ENCODE results near the gene RPGRIP1L. TPM values are rescaled to one million over a fixed set of nuclear protein-coding genes. Genes with fewer than 3 reads are reported as not detected.

The RPGRIP1L gene
- total RNA-seq, 1 donor from 2014 or later, result 4.4 TPM

DNA sequence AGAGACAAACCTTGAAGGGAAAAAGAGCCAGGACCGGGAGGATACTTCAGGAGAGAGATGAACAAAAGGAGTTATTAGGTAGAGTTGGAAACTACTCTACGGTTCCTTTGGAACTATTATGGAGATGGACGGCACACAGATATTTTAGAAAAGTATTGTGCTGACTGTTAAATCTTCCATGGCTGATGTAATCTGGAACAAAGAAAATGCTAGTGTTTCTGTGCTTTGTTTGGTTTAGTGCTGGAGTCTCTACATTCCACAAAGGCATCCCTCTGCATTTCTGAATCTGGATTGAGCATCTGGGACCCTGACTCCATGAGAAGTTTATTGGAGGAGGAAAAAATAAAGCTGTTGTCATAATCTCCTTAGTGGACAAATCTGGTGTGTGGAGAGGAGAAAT lies 57.2 kb downstream of the RPGRIP1L start:
- H3K27ac ChIP-seq, result no peak overlapping the region

GRCh38 chr16:53643474-53643873 lies 60.2 kb downstream of the RPGRIP1L start:
- no peak for DNase-seq (ENCODE audit: extremely low spot score in 2 of 2)
- peaks cover 0 to 8% of the 10 kb centered on the region in 2 donors for H3K36me3 ChIP-seq
- no peak for TF ChIP-seq CTCF (IDR thresholded peaks at IDR 0.05)
- TF ChIP-seq POLR2A (IDR thresholded peaks at IDR 0.05), result no peak
- no peak for TF ChIP-seq POLR2AphosphoS5 (IDR thresholded peaks at IDR 0.05; ENCODE audit: insufficient read depth in 1 of 2, low read depth in 1 of 2)
- H3K4me1 ChIP-seq, result no peaks in the 10 kb centered on the region
- intact Hi-C loops (cut with DNase I), result no loop called here
- H3K27ac ChIP-seq, result no peak overlapping the region
- no peaks in the 10 kb centered on the region for H3K9me3 ChIP-seq
- H3K27me3 ChIP-seq, result no peaks in the 10 kb centered on the region
- H3K4me3 ChIP-seq, result no peak overlapping the region

More for the DNA sequence above, 57.2 kb downstream of the RPGRIP1L start:
- Histone ChIP-seq H3K4me1 (no peaks in the 10 kb centered on the region), H3K36me3 (peaks cover 0 to 8% of the 10 kb centered on the region in 2 donors), H3K27me3 (no peaks in the 10 kb centered on the region), H3K4me3 (no peak overlapping the region), H3K9me3 (no peaks in the 10 kb centered on the region)
- TF ChIP-seq POLR2A (IDR thresholded peaks at IDR 0.05), result no peak
- TF ChIP-seq CTCF (IDR thresholded peaks at IDR 0.05), result no peak
- no peak for TF ChIP-seq POLR2AphosphoS5 (IDR thresholded peaks at IDR 0.05; ENCODE audit: insufficient read depth in 1 of 2, low read depth in 1 of 2)
- intact Hi-C loops (cut with DNase I), result no loop called here
- no peak for DNase-seq (ENCODE audit: extremely low spot score in 2 of 2)

GRCh38 chr16:53642094-53642493 lies 61.6 kb downstream of the RPGRIP1L start:
- no peak overlapping the region for H3K4me3 ChIP-seq
- TF ChIP-seq POLR2AphosphoS5 (IDR thresholded peaks at IDR 0.05; ENCODE audit: insufficient read depth in 1 of 2, low read depth in 1 of 2) (no peak), CTCF (IDR thresholded peaks at IDR 0.05) (no peak)
- no peaks in the 10 kb centered on the region for H3K9me3 ChIP-seq
- no peaks in the 10 kb centered on the region for H3K27me3 ChIP-seq
- H3K4me1 ChIP-seq, result no peaks in the 10 kb centered on the region
- H3K27ac ChIP-seq, result no peak overlapping the region
- intact Hi-C loops (cut with DNase I), result no loop called here
- peaks cover 0 to 8% of the 10 kb centered on the region in 2 donors for H3K36me3 ChIP-seq
- no peak for DNase-seq (ENCODE audit: extremely low spot score in 2 of 2)

DNA sequence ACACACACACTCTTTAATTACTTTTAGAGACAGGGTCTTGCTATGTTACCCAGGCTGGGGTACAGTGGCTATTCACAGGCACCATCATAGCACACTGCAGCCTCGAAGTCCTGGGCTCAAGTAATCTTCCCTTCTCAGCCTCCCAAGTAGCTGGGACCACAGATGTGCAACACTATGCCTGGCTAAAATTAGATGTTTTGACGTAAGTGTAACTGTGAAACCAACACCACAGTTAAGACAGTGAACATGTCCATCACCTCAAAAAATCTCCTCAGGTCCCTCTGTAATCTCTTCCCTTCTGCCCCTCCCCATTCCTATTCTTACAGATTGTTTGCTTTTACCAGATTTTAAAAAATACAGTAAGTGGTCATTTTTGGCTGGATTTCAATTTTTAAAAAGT lies 66.7 kb downstream of the RPGRIP1L start:
- no peaks in the 10 kb centered on the region for H3K27me3 ChIP-seq
- TF ChIP-seq POLR2AphosphoS5 (IDR thresholded peaks at IDR 0.05; ENCODE audit: insufficient read depth in 1 of 2, low read depth in 1 of 2), result no peak
- TF ChIP-seq CTCF (IDR thresholded peaks at IDR 0.05), result no peak
- TF ChIP-seq POLR2A (IDR thresholded peaks at IDR 0.05), result no peak

GRCh38 chr16:53632526-53632925 lies 71.1 kb downstream of the RPGRIP1L start:
- H3K4me1 ChIP-seq, result no peaks in the 10 kb centered on the region
- no peak overlapping the region for H3K27ac ChIP-seq
- H3K4me3 ChIP-seq, result no peak overlapping the region
- no peaks in the 10 kb centered on the region for H3K36me3 ChIP-seq
- DNase-seq (ENCODE audit: extremely low spot score in 2 of 2), result no peak
- H3K9me3 ChIP-seq, result no peaks in the 10 kb centered on the region
- H3K27me3 ChIP-seq, result no peaks in the 10 kb centered on the region
- TF ChIP-seq POLR2AphosphoS5 (IDR thresholded peaks at IDR 0.05; ENCODE audit: insufficient read depth in 1 of 2, low read depth in 1 of 2), result no peak
- no peak for TF ChIP-seq CTCF (IDR thresholded peaks at IDR 0.05)
- TF ChIP-seq POLR2A (IDR thresholded peaks at IDR 0.05), result no peak
- intact Hi-C loops (cut with DNase I), result no loop called here

More for the DNA sequence above, 66.7 kb downstream of the RPGRIP1L start:
- no peak for DNase-seq (ENCODE audit: extremely low spot score in 2 of 2)
- Histone ChIP-seq H3K36me3 (no peaks in the 10 kb centered on the region), H3K4me1 (no peaks in the 10 kb centered on the region), H3K4me3 (no peak overlapping the region), H3K27ac (no peak overlapping the region), H3K9me3 (no peaks in the 10 kb centered on the region)
- intact Hi-C loops (cut with DNase I), result no loop called here
